ENCODE measurements around the gene HSPB2.

The HSPB2 gene

GRCh38 chr11:111945198-111945597, 32.7 kb downstream of the HSPB2 start:
- TF ChIP-seq CTCF (IDR thresholded peaks at IDR 0.05; ENCODE audit: borderline replicate concordance, insufficient read depth, low read depth, low read length), result no peak
- H3K4me3 ChIP-seq (ENCODE audit: low read depth, low read length), result no peak overlapping the region

- TF ChIP-seq CTCF (IDR thresholded peaks at IDR 0.05; ENCODE audit: borderline replicate concordance, insufficient read depth, low read depth, low read length), result no peak
- H3K4me3 ChIP-seq (ENCODE audit: low read depth, low read length), result no peak overlapping the region
Measured at GRCh38 chr11:111946499-111946898, 34.0 kb downstream of the HSPB2 start.

- H3K4me3 ChIP-seq (ENCODE audit: low read depth, low read length), result no peak overlapping the region
- no peak for TF ChIP-seq CTCF (IDR thresholded peaks at IDR 0.05; ENCODE audit: borderline replicate concordance, insufficient read depth, low read depth, low read length)
Measured at GRCh38 chr11:111947143-111947542, 34.6 kb downstream of the HSPB2 start.

GRCh38 chr11:111949519-111950426, 37.2 kb downstream of the HSPB2 start:
- H3K4me3 ChIP-seq (ENCODE audit: low read depth, low read length), result no peak overlapping the region
- no peak for TF ChIP-seq CTCF (IDR thresholded peaks at IDR 0.05; ENCODE audit: borderline replicate concordance, insufficient read depth, low read depth, low read length)

GRCh38 chr11:111951565-111951964, 39.0 kb downstream of the HSPB2 start:
- no peak for TF ChIP-seq CTCF (IDR thresholded peaks at IDR 0.05; ENCODE audit: borderline replicate concordance, insufficient read depth, low read depth, low read length)
- H3K4me3 ChIP-seq (ENCODE audit: low read depth, low read length), result no peak overlapping the region

GRCh38 chr11:111954154-111954553, 41.6 kb downstream of the HSPB2 start:
- H3K4me3 ChIP-seq (ENCODE audit: low read depth, low read length), result no peak overlapping the region
- no peak for TF ChIP-seq CTCF (IDR thresholded peaks at IDR 0.05; ENCODE audit: borderline replicate concordance, insufficient read depth, low read depth, low read length)

Data from GM12875 (cell line).